Ureter (tissue), 1 donor: Measurements from ENCODE around the gene CTDSP2. TPM values are rescaled to one million over a fixed set of nuclear protein-coding genes. Genes with fewer than 3 reads are reported as not detected.
A peak's percentile ranks its signal among the peaks of the same experiment; 100 is the strongest.
"Not testable (repeated sequence)": the region's sequence is repeated elsewhere in the genome, so short reads cannot be mapped to it uniquely, and the experiment has no call there.

Source experiments
- DNase-seq: peaks from one replicate; pipeline ENCODE4 v3.0.0-alpha.2; 2020; ENCODE audit warnings: low spot score
- total RNA-seq: library from RNA; stranded (reverse); gene quantifications from one replicate; pipeline ENCODE4 v1.2.4, GENCODE V29; 2023
- donor health status: DM: yes; HTN: yes; CAD: no.

Gene CTDSP2
- total RNA-seq, 1 donor from 2014 or later: 130 TPM

GRCh38 chr12:57853864-57854556, 7.5 kb upstream of the CTDSP2 start:
- no peak for DNase-seq

GRCh38 chr12:57852620-57853500, 6.3 kb upstream of the CTDSP2 start:
- peak; percentile 79 for DNase-seq

GRCh38 chr12:57852200-57852599, 5.7 kb upstream of the CTDSP2 start:
- DNase-seq: no peak

- DNase-seq: no peak
Measured at GRCh38 chr12:57851552-57851951, 5.0 kb upstream of the CTDSP2 start.

- DNase-seq: no peak
Measured at GRCh38 chr12:57850854-57851430, 4.4 kb upstream of the CTDSP2 start.

GRCh38 chr12:57849447-57849846, 2.9 kb upstream of the CTDSP2 start:
- not testable (repeated sequence) for DNase-seq

GRCh38 chr12:57849035-57849434, 2.5 kb upstream of the CTDSP2 start:
- no peak for DNase-seq

- no peak for DNase-seq
Measured at GRCh38 chr12:57848208-57848607, 1.7 kb upstream of the CTDSP2 start.

GRCh38 chr12:57846285-57846576, 298 bp downstream of the CTDSP2 start:
- DNase-seq: no peak

GRCh38 chr12:57845478-57846284, 848 bp downstream of the CTDSP2 start:
- peak; percentile 81 for DNase-seq

- peak; percentile 84 for DNase-seq
Measured at GRCh38 chr12:57844709-57845477, 1.6 kb downstream of the CTDSP2 start.

- no peak for DNase-seq
Measured at GRCh38 chr12:57842342-57843294, 3.9 kb downstream of the CTDSP2 start.

- no peak for DNase-seq
Measured at GRCh38 chr12:57841445-57841844, 5.1 kb downstream of the CTDSP2 start.

GRCh38 chr12:57840726-57841125, 5.8 kb downstream of the CTDSP2 start:
- DNase-seq: no peak

GRCh38 chr12:57839996-57840395, 6.5 kb downstream of the CTDSP2 start:
- no peak for DNase-seq

GRCh38 chr12:57838594-57839302, 7.8 kb downstream of the CTDSP2 start:
- DNase-seq: no peak

GRCh38 chr12:57837864-57838562, 8.5 kb downstream of the CTDSP2 start:
- DNase-seq: no peak

GRCh38 chr12:57836442-57837375, 9.8 kb downstream of the CTDSP2 start:
- DNase-seq: peak; percentile 78
